Spinal cord (tissue), 10 donors: ENCODE results near the gene RGPD3. TPM values are rescaled to one million over a fixed set of nuclear protein-coding genes. Genes with fewer than 3 reads are reported as not detected.
"Not testable (repeated sequence)": the region's sequence is repeated elsewhere in the genome, so short reads cannot be mapped to it uniquely, and the experiment has no call there.

Experiments used
- DNase-seq, 6 donors: peaks; one replicate each; pipeline versions ENCODE4 v3.0.0 to v3.0.0-alpha.2; 2013 to 2015; ENCODE audit warnings: low spot score in 6 of 6, low read depth in 4 of 6
- H3K27ac ChIP-seq: one replicate; pipeline ENCODE4 v1.5.1; 2013; ENCODE audit warnings: low read depth, low read length, control low read depth
- H3K27me3 ChIP-seq: one replicate; pipeline ENCODE4 v1.6.1; 2013; ENCODE audit warnings: low read length; ENCODE audit not compliant: control insufficient read depth, insufficient read depth
- H3K36me3 ChIP-seq: one replicate; pipeline ENCODE4 v1.6.1; 2013; ENCODE audit warnings: low read length; ENCODE audit not compliant: control insufficient read depth, insufficient read depth
- H3K4me1 ChIP-seq: one replicate; pipeline ENCODE4 v1.6.1; 2013; ENCODE audit warnings: low read length; ENCODE audit not compliant: control insufficient read depth, insufficient read depth
- H3K4me3 ChIP-seq: one replicate; pipeline ENCODE4 v1.5.1; 2013; ENCODE audit warnings: low read depth, low read length, control low read depth
- H3K9me3 ChIP-seq: one replicate; pipeline ENCODE4 v1.6.1; 2013; ENCODE audit warnings: low read length; ENCODE audit not compliant: control insufficient read depth, insufficient read depth
- WGBS: methylation state at CpG from one replicate; pipeline ENCODE4 v1.1.5; 2013; ENCODE audit warnings: missing lambda C conversion rate; ENCODE audit not compliant: insufficient coverage; 5-methylcytosine and 5-hydroxymethylcytosine counted together
- polyA plus RNA-seq, 2 donors: library from polyadenylated mRNA; unstranded; fragments of 120-200 nt; gene quantifications; one replicate each; pipeline ENCODE4 v1.2.1, GENCODE V29; 2013; ENCODE audit not compliant: insufficient read length in 2 of 2
- total RNA-seq, 2 donors: library from RNA; depleted of rRNA in 1 of 2; stranded (reverse); fragments of 120-200 nt in 1 of 2; fragments of >200 nt in 1 of 2; gene quantifications; one replicate each; pipeline versions ENCODE4 v1.2.3 to v1.2.4, GENCODE V29; 2013 to 2014
- donor health status: healthy.

Gene RGPD3
- total and polyA plus RNA-seq, 4 donors: 0.20 to 0.88 (median 0.42) TPM

- H3K36me3 ChIP-seq, H3K9me3 ChIP-seq, H3K4me1 ChIP-seq, DNase-seq, H3K27ac ChIP-seq, H3K27me3 ChIP-seq, H3K4me3 ChIP-seq: not testable (repeated sequence)
- 81% methylated on average over 5 of the region's 11 CpGs for WGBS
Observed at GRCh38 chr2:106508660-106509373, 40.6 kb upstream of the RGPD3 start.

DNA sequence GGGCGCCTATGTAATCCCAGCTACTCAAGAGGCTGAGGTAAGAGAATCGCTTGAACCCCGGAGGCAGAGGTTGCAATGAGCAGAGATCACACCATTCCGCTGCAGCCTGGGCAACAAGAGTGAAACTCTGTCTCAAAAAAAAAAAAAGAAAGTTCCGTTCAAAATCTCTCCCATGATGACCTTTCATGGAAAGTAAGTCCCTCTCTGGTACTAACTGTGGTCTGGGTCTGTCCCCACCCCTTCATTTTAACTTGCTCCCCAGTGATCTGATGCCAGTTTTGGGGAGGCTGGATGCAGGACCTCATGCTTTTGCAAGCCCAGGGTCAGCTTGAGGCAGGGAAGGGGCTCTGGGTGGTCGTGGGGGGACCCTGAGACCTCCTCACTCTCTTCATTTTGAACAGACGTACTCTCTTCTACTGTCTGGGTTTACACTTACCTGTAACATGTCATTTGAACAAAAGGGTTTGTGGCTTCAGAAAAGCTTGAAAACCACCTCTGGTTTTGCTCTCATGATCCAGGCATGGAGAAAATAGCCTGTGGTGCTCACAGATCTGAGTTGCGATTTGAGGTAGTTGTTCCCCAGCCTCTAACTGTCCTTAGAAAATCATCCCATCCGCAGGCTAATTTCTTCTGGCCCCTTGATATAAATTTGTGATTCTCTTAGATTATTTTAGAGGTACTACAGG lies 37.9 kb upstream of the RGPD3 start:
- H3K4me3 ChIP-seq, H3K27me3 ChIP-seq, DNase-seq, H3K9me3 ChIP-seq, H3K4me1 ChIP-seq, H3K27ac ChIP-seq, H3K36me3 ChIP-seq: not testable (repeated sequence)
- WGBS: no CpG with 5 or more reads among the region's 9 CpGs

- H3K4me3 ChIP-seq, H3K36me3 ChIP-seq, H3K4me1 ChIP-seq, H3K27ac ChIP-seq, DNase-seq, H3K27me3 ChIP-seq, H3K9me3 ChIP-seq: not testable (repeated sequence)
- WGBS: 94% methylated on average over 4 of the region's 4 CpGs
Observed at GRCh38 chr2:106504787-106505186, 36.6 kb upstream of the RGPD3 start.

DNA sequence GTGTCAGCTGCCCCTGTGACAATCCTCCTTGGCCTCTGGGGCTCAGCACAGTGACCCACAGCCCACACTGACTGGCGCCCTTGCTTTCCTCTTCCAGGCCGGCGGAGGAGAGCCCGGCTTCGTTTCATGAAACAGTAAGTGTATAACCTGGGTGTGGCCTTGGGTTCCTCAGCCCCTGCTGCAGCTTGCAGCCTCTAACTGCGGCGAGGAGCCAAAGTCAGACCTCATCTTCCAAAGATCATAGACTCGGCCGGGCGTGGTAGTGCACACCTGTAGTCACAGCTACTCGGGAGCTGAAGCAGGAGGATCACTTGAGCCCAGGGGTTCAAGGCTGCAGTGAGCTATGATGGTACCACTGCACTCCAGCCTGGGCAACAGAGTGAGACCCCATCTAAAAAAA lies 36.0 kb upstream of the RGPD3 start:
- not testable (repeated sequence) for H3K36me3 ChIP-seq, H3K27ac ChIP-seq, H3K27me3 ChIP-seq, DNase-seq, H3K4me3 ChIP-seq, H3K4me1 ChIP-seq, H3K9me3 ChIP-seq
- WGBS: 90% methylated on average over 2 of the region's 11 CpGs

GRCh38 chr2:106502351-106502750 lies 34.1 kb upstream of the RGPD3 start:
- not testable (repeated sequence) for H3K4me3 ChIP-seq, H3K27ac ChIP-seq, H3K4me1 ChIP-seq, H3K36me3 ChIP-seq, H3K27me3 ChIP-seq, H3K9me3 ChIP-seq, DNase-seq
- WGBS: 97% methylated on average over 4 of the region's 8 CpGs

- H3K9me3 ChIP-seq, H3K4me3 ChIP-seq, H3K27ac ChIP-seq, H3K27me3 ChIP-seq, H3K36me3 ChIP-seq, DNase-seq, H3K4me1 ChIP-seq: not testable (repeated sequence)
- no CpG with 5 or more reads among the region's 7 CpGs for WGBS
Observed at GRCh38 chr2:106500350-106500749, 32.1 kb upstream of the RGPD3 start.

- not testable (repeated sequence) for H3K27ac ChIP-seq, H3K9me3 ChIP-seq, H3K27me3 ChIP-seq, DNase-seq, H3K4me3 ChIP-seq, H3K4me1 ChIP-seq, H3K36me3 ChIP-seq
- 88% methylated on average over 1 of the region's 1 CpG for WGBS
Observed at GRCh38 chr2:106498549-106498948, 30.3 kb upstream of the RGPD3 start.

DNA sequence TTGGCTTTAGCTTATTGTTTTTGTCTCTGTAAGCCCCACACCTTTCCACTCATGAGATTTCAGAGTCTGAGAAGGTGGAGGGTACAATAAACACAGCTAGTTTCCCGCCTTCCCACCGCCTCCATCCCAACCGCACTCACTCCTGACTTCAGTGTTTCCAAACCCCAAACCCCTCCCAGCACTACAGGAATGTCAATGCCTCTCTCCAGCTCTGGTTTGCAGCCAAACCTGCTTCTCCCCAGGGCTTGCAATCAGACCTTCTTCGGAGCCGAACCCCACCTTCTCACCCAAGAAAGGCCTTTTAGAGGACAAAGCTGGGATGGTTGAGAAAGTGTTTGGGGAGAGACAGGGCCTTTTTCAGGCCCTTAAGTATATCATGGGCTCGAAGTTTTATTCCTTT lies 24.7 kb upstream of the RGPD3 start:
- not testable (repeated sequence) for H3K9me3 ChIP-seq, H3K27me3 ChIP-seq, H3K4me3 ChIP-seq, H3K27ac ChIP-seq, H3K4me1 ChIP-seq, H3K36me3 ChIP-seq
- WGBS: 62% methylated on average over 3 of the region's 6 CpGs
- peak in 1 of 6 donors; percentile 8 for DNase-seq

- H3K27me3 ChIP-seq, DNase-seq, H3K4me3 ChIP-seq, H3K27ac ChIP-seq, H3K4me1 ChIP-seq, H3K9me3 ChIP-seq, H3K36me3 ChIP-seq: not testable (repeated sequence)
- 54% methylated on average over 3 of the region's 6 CpGs for WGBS
Observed at GRCh38 chr2:106492399-106492798, 24.2 kb upstream of the RGPD3 start.

- 62% methylated on average over 4 of the region's 6 CpGs for WGBS
- not testable (repeated sequence) for H3K9me3 ChIP-seq, H3K36me3 ChIP-seq, H3K4me3 ChIP-seq, H3K4me1 ChIP-seq, DNase-seq, H3K27ac ChIP-seq
- H3K27me3 ChIP-seq: peaks cover 14% of the 10 kb centered on the region
Observed at GRCh38 chr2:106489701-106490100, 21.5 kb upstream of the RGPD3 start.
